D721Med (cell line): ENCODE results near the gene WFIKKN1.

Source experiments
- DNase-seq: peaks from one replicate; pipeline ENCODE4 v3.0.0; 2011; ENCODE audit warnings: low spot score; ENCODE audit not compliant: insufficient read length
- FAIRE-seq: peaks from 2 replicates; lab custom pipeline; 2011; peaks lifted over from hg19 to GRCh38; lab: Jason Lieb, UNC
- TF ChIP-seq, protein P1 (sequence below): IDR thresholded peaks from 2 replicates; pipeline ENCODE4 v1.5.1; 2012; ENCODE audit warnings: mild to moderate bottlenecking, control low read depth; ENCODE audit not compliant: insufficient read depth; ENCODE audit errors: missing control alignments

WFIKKN1 gene

DNA sequence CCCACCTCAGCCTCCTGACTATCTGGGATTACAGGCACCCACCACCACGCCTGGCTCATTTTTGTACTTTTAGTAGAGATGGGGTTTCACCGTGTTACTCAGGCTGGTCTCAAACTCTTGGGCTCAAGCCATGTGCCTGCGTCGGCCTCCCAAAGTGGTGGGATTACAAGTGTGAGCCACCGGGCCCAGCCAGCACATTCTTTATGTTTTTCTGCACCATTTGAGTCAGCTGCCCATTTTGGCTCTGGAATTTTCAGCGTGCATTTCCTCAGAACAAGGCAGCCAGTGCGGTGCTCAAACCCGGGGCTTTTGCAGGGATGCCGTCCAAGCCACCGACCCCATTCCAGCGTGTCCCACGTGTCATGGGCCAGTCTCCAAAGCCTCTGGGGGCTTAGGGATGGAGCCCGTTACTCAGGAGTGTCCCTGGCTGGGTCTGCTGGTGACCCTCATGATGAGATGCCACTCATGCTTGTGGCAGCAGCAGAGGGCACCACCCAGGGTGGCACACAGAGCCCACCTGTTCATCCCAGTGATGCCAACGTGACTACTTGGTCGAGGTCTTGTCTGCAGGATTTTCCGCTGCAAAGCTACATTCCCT lies 44.6 kb upstream of the WFIKKN1 start:
- DNase-seq (no peak), FAIRE-seq (no peak)
- TF ChIP-seq, protein P1, sequence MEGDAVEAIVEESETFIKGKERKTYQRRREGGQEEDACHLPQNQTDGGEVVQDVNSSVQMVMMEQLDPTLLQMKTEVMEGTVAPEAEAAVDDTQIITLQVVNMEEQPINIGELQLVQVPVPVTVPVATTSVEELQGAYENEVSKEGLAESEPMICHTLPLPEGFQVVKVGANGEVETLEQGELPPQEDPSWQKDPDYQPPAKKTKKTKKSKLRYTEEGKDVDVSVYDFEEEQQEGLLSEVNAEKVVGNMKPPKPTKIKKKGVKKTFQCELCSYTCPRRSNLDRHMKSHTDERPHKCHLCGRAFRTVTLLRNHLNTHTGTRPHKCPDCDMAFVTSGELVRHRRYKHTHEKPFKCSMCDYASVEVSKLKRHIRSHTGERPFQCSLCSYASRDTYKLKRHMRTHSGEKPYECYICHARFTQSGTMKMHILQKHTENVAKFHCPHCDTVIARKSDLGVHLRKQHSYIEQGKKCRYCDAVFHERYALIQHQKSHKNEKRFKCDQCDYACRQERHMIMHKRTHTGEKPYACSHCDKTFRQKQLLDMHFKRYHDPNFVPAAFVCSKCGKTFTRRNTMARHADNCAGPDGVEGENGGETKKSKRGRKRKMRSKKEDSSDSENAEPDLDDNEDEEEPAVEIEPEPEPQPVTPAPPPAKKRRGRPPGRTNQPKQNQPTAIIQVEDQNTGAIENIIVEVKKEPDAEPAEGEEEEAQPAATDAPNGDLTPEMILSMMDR, result no peak

DNA sequence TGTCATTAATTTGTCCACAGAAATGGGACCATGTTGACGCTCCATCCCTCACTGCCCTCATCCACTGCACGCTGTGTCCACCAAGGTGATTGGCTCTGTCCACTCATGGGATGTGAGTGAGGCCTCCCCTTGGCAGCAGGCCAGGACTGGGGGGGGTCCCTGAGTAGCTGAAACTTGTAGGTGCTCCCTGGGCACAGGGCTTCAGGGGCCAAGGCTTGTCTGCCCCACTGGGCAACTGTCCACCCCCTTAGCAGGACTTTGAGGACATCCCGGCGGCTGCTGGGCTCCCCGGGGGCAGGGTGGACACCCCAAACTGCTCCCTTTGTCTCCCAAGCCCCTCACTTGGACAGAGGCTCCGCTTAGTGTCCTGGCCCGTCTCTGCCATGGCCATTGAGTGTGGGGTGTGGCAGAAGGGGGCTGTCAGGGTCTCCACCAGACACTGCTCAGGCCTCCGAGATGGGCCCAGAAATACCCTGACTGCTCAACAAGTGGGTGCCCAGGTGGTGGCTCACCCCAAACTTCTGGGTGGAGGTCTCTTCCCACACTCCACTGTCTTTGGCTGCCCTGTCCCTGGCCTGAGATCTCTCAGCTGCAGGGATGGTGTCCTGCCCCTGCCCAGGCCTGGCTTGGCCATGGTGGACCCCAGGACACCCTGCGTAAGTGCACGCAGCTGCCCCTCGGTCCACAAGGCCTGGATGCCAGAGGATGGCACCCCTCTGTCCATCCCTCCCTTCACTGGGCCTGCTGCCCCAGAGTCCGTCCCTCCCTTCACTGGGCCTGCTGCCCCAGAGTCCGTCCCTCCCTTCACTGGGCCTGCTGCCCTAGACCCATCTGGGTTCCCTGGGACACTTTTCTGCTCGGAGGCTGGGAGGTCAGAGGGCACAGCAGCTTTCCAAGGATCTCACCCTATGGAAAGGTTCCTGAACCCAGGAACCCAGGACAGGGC lies 43.9 kb upstream of the WFIKKN1 start:
- FAIRE-seq (no peak), DNase-seq (no peak)

DNA sequence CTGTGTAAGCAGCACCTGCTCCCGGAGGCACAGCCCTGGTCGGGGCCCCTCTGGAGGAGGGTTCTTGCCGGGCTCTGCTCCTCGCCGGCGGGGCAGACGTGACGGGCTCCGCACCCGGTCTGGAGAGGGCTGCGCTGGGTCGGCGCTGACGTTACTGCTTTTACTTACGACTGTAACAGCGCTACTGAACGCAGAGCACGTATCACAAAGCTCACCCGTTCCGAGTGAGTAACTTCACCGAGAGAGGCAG lies 42.2 kb upstream of the WFIKKN1 start:
- DNase-seq (no peak), FAIRE-seq (no peak)
- TF ChIP-seq, protein P1, result no peak

More for the DNA sequence above, 43.9 kb upstream of the WFIKKN1 start:
- TF ChIP-seq, protein P1, result no peak

DNA sequence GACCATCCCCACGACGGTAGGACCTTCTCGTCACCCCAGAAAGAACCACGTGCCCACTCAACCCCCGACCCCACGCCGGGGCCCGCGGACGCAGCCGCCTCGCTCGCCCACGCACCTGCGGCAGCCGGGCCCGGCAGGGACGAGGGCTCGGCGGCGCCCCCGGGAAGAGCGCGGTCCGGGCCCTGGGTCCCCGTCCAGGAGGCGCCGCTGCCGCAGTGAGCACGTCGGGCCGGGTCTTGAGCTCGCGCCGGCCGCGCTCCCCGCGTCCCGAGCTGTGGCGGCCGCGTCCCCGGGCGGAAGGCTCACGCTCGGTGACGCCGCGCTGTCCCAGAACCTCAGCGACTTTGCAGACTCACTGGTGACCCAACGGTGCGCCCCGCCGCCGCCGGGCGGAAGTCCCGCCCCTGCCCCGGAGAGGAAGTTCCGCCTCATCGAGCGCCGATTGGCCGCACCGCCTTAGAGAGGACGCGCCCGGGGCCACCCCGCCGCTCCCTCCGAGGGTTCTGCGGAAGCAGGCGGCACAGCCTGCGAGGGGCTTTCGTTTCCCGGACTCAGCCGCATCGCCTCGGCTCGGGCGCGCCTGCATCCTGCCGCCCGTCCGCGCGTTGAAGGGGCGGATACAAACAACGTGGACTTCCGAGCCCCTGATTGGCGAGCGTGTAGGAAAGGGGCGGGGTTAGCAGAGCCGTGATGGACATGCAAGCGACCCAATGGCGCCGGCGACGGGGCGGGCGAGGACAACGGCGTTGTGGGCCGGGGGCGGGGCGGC lies 41.7 kb upstream of the WFIKKN1 start:
- no peak for DNase-seq
- TF ChIP-seq, protein P1, result no peak
- FAIRE-seq, result no peak

DNA sequence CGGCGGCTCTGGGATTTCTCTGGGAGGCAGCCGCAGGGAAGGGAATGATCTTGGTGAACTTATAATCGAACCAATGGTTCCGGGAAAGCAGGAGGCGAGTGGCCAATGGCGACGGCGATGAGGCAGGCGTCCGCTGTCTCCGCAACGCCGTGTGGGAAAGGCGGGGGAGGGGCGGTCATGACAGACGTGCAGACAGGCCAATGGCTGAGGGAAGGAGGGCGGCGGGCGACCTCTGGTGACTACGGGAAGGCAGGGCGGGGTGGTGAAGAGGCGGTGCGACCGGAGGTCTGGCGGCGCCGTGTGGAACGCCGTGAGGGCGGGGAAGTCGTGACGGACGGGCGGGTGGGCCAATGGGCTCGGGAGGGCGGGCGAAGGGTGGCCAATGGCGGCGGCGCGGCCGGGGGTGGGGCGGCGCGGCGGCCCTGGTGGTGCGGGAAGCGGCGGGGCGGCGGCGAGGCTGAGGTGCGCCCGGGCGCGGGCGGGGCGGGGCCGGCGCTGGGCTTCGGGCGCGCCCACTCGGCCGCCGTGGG lies 41.1 kb upstream of the WFIKKN1 start, which contains the start of gene RAB40C:
RAB40C (plus strand) TSS at position 409 of the 530 bp plus-strand sequence. CDS start 226 bp downstream, outside the sequence.
- FAIRE-seq (no peak), DNase-seq (peak; percentile 83)
- TF ChIP-seq, protein P1, result no peak

DNA sequence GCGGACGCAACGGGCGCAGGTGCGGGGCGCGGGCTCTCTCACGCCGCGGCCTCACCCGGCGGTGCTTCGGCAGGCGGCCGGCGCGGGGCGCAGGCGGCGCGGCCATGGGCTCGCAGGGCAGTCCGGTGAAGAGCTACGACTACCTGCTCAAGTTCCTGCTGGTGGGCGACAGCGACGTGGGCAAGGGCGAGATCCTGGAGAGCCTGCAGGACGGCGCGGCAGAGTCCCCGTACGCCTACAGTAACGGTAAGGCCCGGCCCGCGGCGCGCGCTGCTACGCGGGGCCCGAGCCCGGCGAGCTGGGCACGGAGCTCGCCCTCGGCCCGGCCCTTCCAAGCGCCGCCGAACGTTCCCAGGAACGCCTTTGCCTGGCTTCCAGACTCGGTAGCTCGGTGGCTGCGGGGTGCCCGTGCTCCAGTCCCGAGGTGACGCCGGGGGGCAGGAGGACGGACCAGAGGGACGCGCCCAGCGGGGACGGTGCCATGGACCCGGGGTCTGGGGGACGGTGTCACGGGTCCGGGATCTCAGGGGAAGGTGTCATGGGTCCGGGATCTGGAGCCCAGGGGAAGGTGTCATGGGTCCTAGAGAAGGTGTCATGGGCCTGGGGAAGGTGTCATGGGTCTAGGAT lies 40.5 kb upstream of the WFIKKN1 start:
- FAIRE-seq, result no peak
- TF ChIP-seq, protein P1, result peak; percentile 14
- DNase-seq, result no peak
